Vagina (tissue), 2 donors: ENCODE results near the gene TAF3. TPM values are rescaled to one million over a fixed set of nuclear protein-coding genes. Genes with fewer than 3 reads are reported as not detected.

ENCODE experiments used
- DNase-seq, 2 donors: peaks; one replicate each; pipeline ENCODE4 v3.0.0-alpha.2; 2017; ENCODE audit errors: extremely low spot score in 2 of 2
- H3K27ac ChIP-seq: fragments of 200-600 bp; sonication (generic); one replicate; pipeline ENCODE4 v1.5.1; 2019
- H3K27me3 ChIP-seq: fragments of 200-600 bp; sonication (generic); one replicate; pipeline ENCODE4 v1.5.1; 2019
- H3K36me3 ChIP-seq, 2 donors: fragments of 200-600 bp; sonication (generic); one replicate each; pipeline ENCODE4 v1.5.1; 2017 to 2019
- H3K4me1 ChIP-seq: fragments of 200-600 bp; sonication (generic); one replicate; pipeline ENCODE4 v1.5.1; 2019
- H3K4me3 ChIP-seq, 2 donors: fragments of 200-600 bp; sonication (generic); 1 replicate in 1 of 2; 2 replicates in 1 of 2; pipeline ENCODE4 v1.5.1; 2016 to 2019
- H3K9me3 ChIP-seq: fragments of 200-600 bp; sonication (generic); one replicate; pipeline ENCODE4 v1.5.1; 2019
- CTCF ChIP-seq, 3 experiments: fragments of 450-650 bp in 2 of 3; fragments of 200-600 bp in 1 of 3; sonication (generic) in 1 of 3; IDR thresholded peaks; one replicate each; pipeline ENCODE4 v1.5.1; 2017 to 2019; ENCODE audit warnings: antibody characterized with exemption in 3 of 3, mild to moderate bottlenecking in 2 of 3, moderate library complexity in 2 of 3
- POLR2A ChIP-seq, 2 donors: fragments of 450-650 bp; IDR thresholded peaks; one replicate each; pipeline ENCODE4 v1.6.1; 2017; ENCODE audit warnings: antibody characterized with exemption in 2 of 2, mild to moderate bottlenecking in 2 of 2, moderate library complexity in 2 of 2
- POLR2AphosphoS5 ChIP-seq, 2 donors: sonication (generic); formaldehyde crosslinking; IDR thresholded peaks; one replicate each; pipeline ENCODE4 v1.9.0; 2017; ENCODE audit warnings: antibody characterized with exemption in 2 of 2, mild to moderate bottlenecking in 2 of 2, low read depth in 1 of 2; ENCODE audit not compliant: insufficient read depth in 1 of 2
- intact Hi-C: fragments of 100-400 bp; cut with DNase I; formaldehyde crosslinking; loops from one replicate; pipeline ENCODE4 v1.15.1; 2023
- total RNA-seq: library from RNA; depleted of rRNA; stranded (reverse); fragments of >200 nt; gene quantifications from one replicate; pipeline ENCODE4 v1.2.3, GENCODE V29; 2016

TAF3 gene
- total RNA-seq, 1 donor from 2014 or later, result 9.8 TPM

- no peak for TF ChIP-seq POLR2AphosphoS5 (IDR thresholded peaks at IDR 0.05; ENCODE audit: insufficient read depth in 1 of 2, low read depth in 1 of 2)
- TF ChIP-seq CTCF (IDR thresholded peaks at IDR 0.05), result no peak
- no peak for TF ChIP-seq POLR2A (IDR thresholded peaks at IDR 0.05)
- no peak overlapping the region for H3K27ac ChIP-seq
- H3K27me3 ChIP-seq, result peaks cover 19% of the 10 kb centered on the region
- H3K36me3 ChIP-seq, result no peaks in the 10 kb centered on the region
- intact Hi-C loops, result no loop called here
- H3K9me3 ChIP-seq, result no peaks in the 10 kb centered on the region
- no peak for DNase-seq
- H3K4me1 ChIP-seq, result peaks cover 31% of the 10 kb centered on the region
- peak overlapping the region in 1 of 2 donors; percentile 9 for H3K4me3 ChIP-seq
These were observed 226.1 kb downstream of the TAF3 start for GRCh38 chr10:8044331-8044907.

GRCh38 chr10:8044908-8045725 lies 226.8 kb downstream of the TAF3 start:
- Histone ChIP-seq H3K27me3 (peaks cover 23% of the 10 kb centered on the region), H3K27ac (no peak overlapping the region), H3K9me3 (no peaks in the 10 kb centered on the region), H3K4me3 (peak overlapping the region; percentile 9 to 28), H3K36me3 (no peaks in the 10 kb centered on the region), H3K4me1 (peaks cover 38% of the 10 kb centered on the region)
- intact Hi-C loops, result no loop called here
- TF ChIP-seq POLR2A (IDR thresholded peaks at IDR 0.05) (no peak), CTCF (IDR thresholded peaks at IDR 0.05) (no peak)
- peak in 1 of 2 donors; percentile 70 for DNase-seq

GRCh38 chr10:8045726-8046494 lies 227.6 kb downstream of the TAF3 start:
- no peak for DNase-seq
- TF ChIP-seq POLR2AphosphoS5 (IDR thresholded peaks at IDR 0.05; ENCODE audit: insufficient read depth in 1 of 2, low read depth in 1 of 2), result no peak
- no peak for TF ChIP-seq CTCF (IDR thresholded peaks at IDR 0.05)
- TF ChIP-seq POLR2A (IDR thresholded peaks at IDR 0.05), result no peak
- intact Hi-C loops, result no loop called here
- Histone ChIP-seq H3K4me3 (peak overlapping the region; percentile 9 to 28), H3K9me3 (no peaks in the 10 kb centered on the region), H3K4me1 (peaks cover 46% of the 10 kb centered on the region), H3K27ac (no peak overlapping the region), H3K27me3 (peaks cover 31% of the 10 kb centered on the region), H3K36me3 (no peaks in the 10 kb centered on the region)

GRCh38 chr10:8047452-8048280 lies 229.4 kb downstream of the TAF3 start:
- TF ChIP-seq CTCF (IDR thresholded peaks at IDR 0.05), result no peak
- no peak for TF ChIP-seq POLR2AphosphoS5 (IDR thresholded peaks at IDR 0.05; ENCODE audit: insufficient read depth in 1 of 2, low read depth in 1 of 2)
- TF ChIP-seq POLR2A (IDR thresholded peaks at IDR 0.05), result no peak

More at GRCh38 chr10:8047452-8048280, 229.4 kb downstream of the TAF3 start:
- DNase-seq, result no peak
- H3K9me3 ChIP-seq, result no peaks in the 10 kb centered on the region
- no peak overlapping the region for H3K27ac ChIP-seq
- no peak overlapping the region for H3K4me3 ChIP-seq
- peaks cover 36% of the 10 kb centered on the region for H3K27me3 ChIP-seq
- peaks cover 56% of the 10 kb centered on the region for H3K4me1 ChIP-seq
- intact Hi-C loops, result no loop called here
- H3K36me3 ChIP-seq, result no peaks in the 10 kb centered on the region
